Thoracic aorta (tissue), 2 donors: Measurements from ENCODE around the gene SLC46A3. TPM values are rescaled to one million over a fixed set of nuclear protein-coding genes. Genes with fewer than 3 reads are reported as not detected.

Experiments used
- ATAC-seq: fragments of 150-250 bp; one replicate; pipeline ENCODE4 v1.8.0; 2017; ENCODE audit warnings: low read depth; ENCODE audit not compliant: insufficient number of reproducible peaks, low FRiP score
- DNase-seq: peaks from one replicate; pipeline ENCODE4 v3.0.0-alpha.2; 2020; ENCODE audit warnings: low spot score
- H3K27ac ChIP-seq, 2 donors: fragments of 200-600 bp; sonication (generic); 1 replicate in 1 of 2; 2 replicates in 1 of 2; pipeline ENCODE4 v1.5.1; 2016; ENCODE audit warnings: mild to moderate bottlenecking in 2 of 2, moderate library complexity in 2 of 2
- H3K27me3 ChIP-seq: fragments of 200-600 bp; sonication (generic); replicated peaks from 2 replicates; pipeline ENCODE4 v1.6.0; 2016; ENCODE audit warnings: mild to moderate bottlenecking; ENCODE audit not compliant: insufficient read depth
- H3K36me3 ChIP-seq: fragments of 200-600 bp; sonication (generic); one replicate; pipeline ENCODE4 v1.5.1; 2016
- H3K4me1 ChIP-seq, 2 donors: fragments of 200-600 bp; sonication (generic); 1 replicate in 1 of 2; 2 replicates in 1 of 2; pipeline versions ENCODE4 v1.5.1 to v1.6.0; 2016; ENCODE audit warnings: low read depth in 2 of 2, mild to moderate bottlenecking in 1 of 2; ENCODE audit not compliant: control insufficient read depth in 1 of 2
- H3K4me3 ChIP-seq: fragments of 200-600 bp; sonication (generic); 2 replicates; pipeline ENCODE4 v1.5.1; 2016; ENCODE audit warnings: mild to moderate bottlenecking
- H3K9me3 ChIP-seq: fragments of 200-600 bp; sonication (generic); 2 replicates; pipeline ENCODE4 v1.5.1; 2016
- CTCF ChIP-seq: fragments of 200-600 bp; sonication (generic); IDR thresholded peaks from one replicate; pipeline ENCODE4 v1.5.1; 2019; ENCODE audit warnings: antibody characterized with exemption
- total RNA-seq, 2 donors: library from RNA; depleted of rRNA; stranded (reverse); fragments of >200 nt; gene quantifications; one replicate each; pipeline versions ENCODE4 v1.1.0 to v1.2.3, GENCODE V29; 2016

The SLC46A3 gene
- 10 to 100 TPM; 10.8 to 16.4 TPM for total RNA-seq

GRCh38 chr13:28718543-28719226 is at the start of gene SLC46A3:
SLC46A3 (minus strand) TSS chr13:28718970; CDS start chr13:28717998, 972 bp downstream.
- Histone ChIP-seq H3K4me1 (peaks cover 14 to 21% of the 10 kb centered on the region in 2 donors), H3K9me3 (no peaks in the 10 kb centered on the region), H3K36me3 (no peaks in the 10 kb centered on the region), H3K27ac (peak within 1 kb of the TSS; percentile 94 to 95), H3K4me3 (peak within 1 kb of the TSS; percentile 88), H3K27me3 (no peaks in the 10 kb centered on the region)
- peak; percentile 96 for DNase-seq
- peak; percentile 21 for TF ChIP-seq CTCF
- peak; percentile 97 for ATAC-seq

- no peak for ATAC-seq
- H3K36me3 ChIP-seq = no peaks in the 10 kb centered on the region
- no peak for DNase-seq
- H3K27ac ChIP-seq = no peak overlapping the region
- no peaks in the 10 kb centered on the region for H3K4me1 ChIP-seq
- peaks cover 7% of the 10 kb centered on the region for H3K9me3 ChIP-seq
- no peak for TF ChIP-seq CTCF
- H3K27me3 ChIP-seq = no peaks in the 10 kb centered on the region
- no peak overlapping the region for H3K4me3 ChIP-seq
These were observed 45.1 kb upstream of the SLC46A3 start for GRCh38 chr13:28763887-28764286.

- peaks cover 7% of the 10 kb centered on the region for H3K9me3 ChIP-seq
- no peak for TF ChIP-seq CTCF
- no peak for DNase-seq
- no peaks in the 10 kb centered on the region for H3K36me3 ChIP-seq
- H3K27ac ChIP-seq = no peak overlapping the region
- no peaks in the 10 kb centered on the region for H3K27me3 ChIP-seq
- no peaks in the 10 kb centered on the region for H3K4me1 ChIP-seq
- ATAC-seq = no peak
- no peak overlapping the region for H3K4me3 ChIP-seq
These were observed 42.8 kb upstream of the SLC46A3 start for GRCh38 chr13:28761586-28761985.

GRCh38 chr13:28755546-28755870 is 36.7 kb upstream of the SLC46A3 start:
- no peak overlapping the region for H3K4me3 ChIP-seq
- H3K36me3 ChIP-seq = no peaks in the 10 kb centered on the region
- ATAC-seq (no peak), DNase-seq (no peak)
- no peak for TF ChIP-seq CTCF
- peaks cover 7% of the 10 kb centered on the region for H3K9me3 ChIP-seq
- no peak overlapping the region for H3K27ac ChIP-seq
- peaks cover 11 to 22% of the 10 kb centered on the region in 2 donors for H3K4me1 ChIP-seq
- H3K27me3 ChIP-seq = no peaks in the 10 kb centered on the region

- Histone ChIP-seq H3K4me1 (peaks cover 11 to 22% of the 10 kb centered on the region in 2 donors), H3K36me3 (no peaks in the 10 kb centered on the region), H3K9me3 (peaks cover 7% of the 10 kb centered on the region), H3K4me3 (peak overlapping the region; percentile 36), H3K27me3 (no peaks in the 10 kb centered on the region), H3K27ac (no peak overlapping the region)
- ATAC-seq (no peak), DNase-seq (no peak)
- no peak for TF ChIP-seq CTCF
These were observed 36.2 kb upstream of the SLC46A3 start for GRCh38 chr13:28754698-28755545.
